ENCODE data around the gene CHMP1B.

DNA sequence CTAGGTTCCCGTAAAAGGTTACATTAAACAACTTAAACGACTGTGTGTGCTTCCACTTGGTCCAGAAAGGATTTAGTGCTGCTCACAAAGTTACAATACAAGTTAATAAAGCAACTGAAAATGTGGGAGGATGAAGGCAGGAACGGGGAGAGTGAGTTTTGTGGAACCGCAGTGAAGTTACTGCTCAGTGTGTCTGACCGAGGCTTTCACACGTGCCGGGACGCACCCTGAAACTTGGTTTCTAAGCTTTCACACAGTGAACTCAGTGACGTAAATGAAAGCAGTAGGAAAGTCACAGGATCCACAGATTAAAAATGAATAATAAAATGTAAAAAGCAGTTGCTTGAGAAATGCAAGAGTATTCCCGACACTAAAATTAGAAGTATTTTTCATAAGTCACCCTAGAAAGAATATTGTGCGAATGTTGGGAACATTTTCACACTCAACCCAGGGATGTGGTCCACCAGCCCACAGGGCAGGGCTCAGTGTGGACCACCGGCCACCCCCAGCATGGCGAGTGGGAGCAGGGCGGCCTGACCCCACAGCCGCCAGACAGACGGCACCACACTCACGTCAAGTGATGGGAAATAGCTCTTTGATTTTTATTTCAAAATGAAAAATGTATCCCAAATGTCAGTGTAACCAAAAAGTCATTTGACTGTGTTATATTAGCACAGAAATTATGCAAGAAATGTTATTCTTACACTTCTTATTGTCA, 32.6 kb upstream of the CHMP1B start:
- TF ChIP-seq, protein P1, sequence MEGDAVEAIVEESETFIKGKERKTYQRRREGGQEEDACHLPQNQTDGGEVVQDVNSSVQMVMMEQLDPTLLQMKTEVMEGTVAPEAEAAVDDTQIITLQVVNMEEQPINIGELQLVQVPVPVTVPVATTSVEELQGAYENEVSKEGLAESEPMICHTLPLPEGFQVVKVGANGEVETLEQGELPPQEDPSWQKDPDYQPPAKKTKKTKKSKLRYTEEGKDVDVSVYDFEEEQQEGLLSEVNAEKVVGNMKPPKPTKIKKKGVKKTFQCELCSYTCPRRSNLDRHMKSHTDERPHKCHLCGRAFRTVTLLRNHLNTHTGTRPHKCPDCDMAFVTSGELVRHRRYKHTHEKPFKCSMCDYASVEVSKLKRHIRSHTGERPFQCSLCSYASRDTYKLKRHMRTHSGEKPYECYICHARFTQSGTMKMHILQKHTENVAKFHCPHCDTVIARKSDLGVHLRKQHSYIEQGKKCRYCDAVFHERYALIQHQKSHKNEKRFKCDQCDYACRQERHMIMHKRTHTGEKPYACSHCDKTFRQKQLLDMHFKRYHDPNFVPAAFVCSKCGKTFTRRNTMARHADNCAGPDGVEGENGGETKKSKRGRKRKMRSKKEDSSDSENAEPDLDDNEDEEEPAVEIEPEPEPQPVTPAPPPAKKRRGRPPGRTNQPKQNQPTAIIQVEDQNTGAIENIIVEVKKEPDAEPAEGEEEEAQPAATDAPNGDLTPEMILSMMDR (IDR thresholded peaks at IDR 0.05) = no peak
- no peak for TF ChIP-seq EP300 (IDR thresholded peaks at IDR 0.05)
- no peak for TF ChIP-seq POLR2A (IDR thresholded peaks at IDR 0.05; ENCODE audit: low read depth)
- no peak for TF ChIP-seq POLR2AphosphoS5 (IDR thresholded peaks at IDR 0.05)

Measured in esophagus muscularis mucosa (tissue), 4 donors.